Measurements from ENCODE around the gene AJM1. TPM values are rescaled to one million over a fixed set of nuclear protein-coding genes. Genes with fewer than 3 reads are reported as not detected.

Gene AJM1
- total RNA-seq, 1 donor from 2014 or later, result 1.6 TPM

DNA sequence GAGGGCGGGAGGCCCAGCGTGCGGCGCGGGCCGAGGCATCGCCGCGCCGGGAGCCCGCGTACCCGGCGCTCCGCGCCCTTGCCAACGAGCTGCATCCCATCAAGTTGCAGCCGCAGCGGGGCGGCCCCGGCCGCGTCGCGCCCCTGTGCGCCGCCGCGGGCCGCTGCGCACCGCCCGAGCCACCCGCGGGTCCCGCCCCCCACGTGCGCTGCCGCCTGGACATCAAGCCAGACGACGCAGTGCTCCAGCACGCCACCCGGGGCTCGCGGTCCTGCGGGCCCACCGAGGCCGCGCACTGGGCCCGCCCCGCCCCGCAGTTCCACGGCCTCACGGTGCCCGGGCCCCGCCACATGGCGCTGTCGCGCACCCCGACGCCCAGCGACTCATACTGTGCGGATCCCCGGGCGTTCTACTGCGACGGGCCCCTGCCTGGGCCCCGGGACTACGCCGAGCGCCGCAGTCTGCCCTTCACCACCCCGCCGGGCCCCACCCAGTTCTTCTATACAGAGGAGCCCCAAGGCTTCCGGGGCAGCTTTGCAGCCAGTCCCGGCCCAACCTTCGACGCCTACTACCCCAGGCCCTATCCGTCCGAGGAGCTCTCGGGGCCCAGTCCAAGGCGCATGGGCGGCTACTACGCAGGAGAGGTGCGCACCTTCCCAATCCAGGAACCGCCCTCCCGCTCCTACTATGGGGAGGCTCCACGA lies 2.6 kb downstream of the AJM1 start:
- intact Hi-C loops (cut with micrococcal nuclease), result loop anchor here (10.0 kb wide), 1 partner anchor 320 kb away; no protein-coding TSS in a partner anchor

DNA sequence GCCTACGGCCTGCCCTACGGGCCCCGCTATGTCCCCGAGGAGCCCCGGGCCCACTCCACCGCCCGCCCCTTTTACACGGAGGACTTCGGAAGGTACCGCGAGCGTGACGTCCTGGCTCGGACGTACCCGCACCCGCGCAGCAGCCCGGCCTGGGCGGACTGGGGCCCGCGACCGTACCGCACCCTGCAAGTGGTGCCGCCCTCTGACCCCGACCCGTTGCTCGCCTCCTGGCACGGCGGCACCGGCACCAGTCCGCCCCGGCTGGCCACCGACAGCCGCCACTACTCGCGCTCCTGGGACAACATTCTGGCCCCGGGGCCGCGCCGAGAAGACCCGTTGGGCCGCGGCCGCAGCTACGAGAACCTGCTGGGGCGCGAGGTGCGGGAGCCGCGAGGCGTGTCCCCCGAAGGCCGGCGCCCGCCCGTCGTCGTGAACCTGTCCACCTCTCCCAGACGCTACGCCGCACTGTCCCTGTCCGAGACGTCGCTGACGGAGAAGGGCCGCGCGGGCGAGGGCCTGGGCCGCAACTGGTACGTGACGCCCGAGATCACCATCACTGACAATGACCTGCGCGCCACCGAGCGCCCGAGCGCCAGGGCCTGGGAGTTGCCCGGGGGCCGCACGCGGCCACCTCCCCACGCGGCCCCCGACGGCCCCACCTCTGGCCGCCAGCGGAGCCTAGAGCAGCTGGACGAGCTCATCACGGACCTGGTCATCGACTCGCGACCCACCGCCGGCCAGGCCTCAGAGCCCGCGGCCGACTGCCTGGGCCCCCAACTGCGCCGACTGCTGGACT lies 3.4 kb downstream of the AJM1 start:
- no peak overlapping the region for H3K4me3 Mint-ChIP-seq
- POLR2A ChIA-PET, result interaction anchor here (0.5 to 0.6 kb wide), 2 partner anchors 102 to 399 kb away, joined by 3 to 4 read pairs; no protein-coding TSS in a partner anchor

More for the DNA sequence above, 2.6 kb downstream of the AJM1 start:
- TF ChIP-seq, protein P1, sequence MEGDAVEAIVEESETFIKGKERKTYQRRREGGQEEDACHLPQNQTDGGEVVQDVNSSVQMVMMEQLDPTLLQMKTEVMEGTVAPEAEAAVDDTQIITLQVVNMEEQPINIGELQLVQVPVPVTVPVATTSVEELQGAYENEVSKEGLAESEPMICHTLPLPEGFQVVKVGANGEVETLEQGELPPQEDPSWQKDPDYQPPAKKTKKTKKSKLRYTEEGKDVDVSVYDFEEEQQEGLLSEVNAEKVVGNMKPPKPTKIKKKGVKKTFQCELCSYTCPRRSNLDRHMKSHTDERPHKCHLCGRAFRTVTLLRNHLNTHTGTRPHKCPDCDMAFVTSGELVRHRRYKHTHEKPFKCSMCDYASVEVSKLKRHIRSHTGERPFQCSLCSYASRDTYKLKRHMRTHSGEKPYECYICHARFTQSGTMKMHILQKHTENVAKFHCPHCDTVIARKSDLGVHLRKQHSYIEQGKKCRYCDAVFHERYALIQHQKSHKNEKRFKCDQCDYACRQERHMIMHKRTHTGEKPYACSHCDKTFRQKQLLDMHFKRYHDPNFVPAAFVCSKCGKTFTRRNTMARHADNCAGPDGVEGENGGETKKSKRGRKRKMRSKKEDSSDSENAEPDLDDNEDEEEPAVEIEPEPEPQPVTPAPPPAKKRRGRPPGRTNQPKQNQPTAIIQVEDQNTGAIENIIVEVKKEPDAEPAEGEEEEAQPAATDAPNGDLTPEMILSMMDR (IDR thresholded peaks at IDR 0.05), result no peak
- CTCF ChIA-PET, result interaction anchor here (1.2 to 3.5 kb wide), 2 partner anchors 100 to 190 kb away, joined by 3 to 21 read pairs; partner anchors contain the start of genes C8G and FBXW5
- H3K9me3 Mint-ChIP-seq, result no peaks in the 10 kb centered on the region
- peaks cover 6% of the 10 kb centered on the region for H3K27me3 Mint-ChIP-seq
- H3K36me3 Mint-ChIP-seq (ENCODE audit: low read depth), result peaks cover 3% of the 10 kb centered on the region
- no peak for DNase-seq
- POLR2A ChIA-PET, result interaction anchor here (0.6 kb wide), 1 partner anchor 103 kb away, joined by 3 read pairs; no protein-coding TSS in a partner anchor
- H3K4me1 Mint-ChIP-seq, result peaks cover 31% of the 10 kb centered on the region
- no peak for ATAC-seq (ENCODE audit: low read depth)
- H3K27ac Mint-ChIP-seq, result no peak overlapping the region
- no peak overlapping the region for H3K4me3 Mint-ChIP-seq

DNA sequence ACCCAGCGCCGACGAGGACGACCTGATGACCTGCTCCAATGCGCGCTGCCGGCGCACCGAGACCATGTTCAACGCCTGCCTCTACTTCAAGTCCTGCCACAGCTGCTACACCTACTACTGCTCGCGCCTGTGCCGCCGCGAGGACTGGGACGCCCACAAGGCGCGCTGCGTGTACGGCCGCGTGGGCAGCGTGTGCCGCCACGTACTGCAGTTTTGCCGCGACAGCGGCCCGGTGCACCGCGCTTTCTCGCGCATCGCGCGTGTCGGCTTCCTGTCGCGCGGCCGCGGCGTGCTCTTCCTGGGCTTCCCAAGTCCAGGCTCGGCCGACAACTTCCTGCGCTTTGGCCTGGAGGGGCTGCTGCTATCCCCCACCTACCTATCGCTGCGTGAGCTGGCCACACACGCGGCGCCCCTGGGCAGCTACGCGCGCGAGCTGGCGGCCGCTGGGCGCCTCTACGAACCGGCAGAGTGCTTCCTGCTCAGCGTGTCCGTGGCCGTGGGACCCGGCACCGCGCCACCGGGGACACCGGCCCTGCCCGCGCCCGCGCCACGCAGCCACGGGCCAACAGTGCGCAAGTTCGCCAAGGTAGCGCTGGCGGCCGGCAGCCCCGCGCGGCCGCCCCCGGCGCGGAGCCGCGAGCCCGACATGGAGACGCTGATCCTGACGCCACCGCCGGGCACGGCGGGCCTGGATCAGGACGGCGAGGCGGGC lies 4.3 kb downstream of the AJM1 start:
- CTCF ChIA-PET, result interaction anchor here (1.0 kb wide), 1 partner anchor 55 kb away, joined by 3 read pairs; no protein-coding TSS in a partner anchor
- TF ChIP-seq, protein P1 (IDR thresholded peaks at IDR 0.05), result no peak
- Mint-ChIP-seq H3K27me3 (peaks cover 6% of the 10 kb centered on the region), H3K27ac (no peak overlapping the region), H3K36me3 (ENCODE audit: low read depth) (no peaks in the 10 kb centered on the region), H3K9me3 (no peaks in the 10 kb centered on the region), H3K4me1 (peaks cover 32% of the 10 kb centered on the region), H3K4me3 (no peak overlapping the region)
- DNase-seq (no peak), ATAC-seq (ENCODE audit: low read depth) (no peak)
- POLR2A ChIA-PET, result interaction anchor here (1.0 to 1.9 kb wide), 3 partner anchors 98 to 456 kb away, joined by 3 to 8 read pairs (median 3); partner anchors contain the start of genes C8G, FBXW5 and NRARP
- intact Hi-C loops (cut with micrococcal nuclease), result loop anchor here (1.0 to 10.0 kb wide), 2 partner anchors 56 to 318 kb away; no protein-coding TSS in a partner anchor

More for the DNA sequence above, 3.4 kb downstream of the AJM1 start:
- TF ChIP-seq, protein P1 (IDR thresholded peaks at IDR 0.05), result no peak
- CTCF ChIA-PET, result no interaction called here
- no peaks in the 10 kb centered on the region for H3K9me3 Mint-ChIP-seq
- intact Hi-C loops (cut with micrococcal nuclease), result loop anchor here (10.0 kb wide), 1 partner anchor 319 kb away; no protein-coding TSS in a partner anchor
- no peaks in the 10 kb centered on the region for H3K36me3 Mint-ChIP-seq (ENCODE audit: low read depth)
- peaks cover 6% of the 10 kb centered on the region for H3K27me3 Mint-ChIP-seq
- H3K27ac Mint-ChIP-seq, result no peak overlapping the region
- ATAC-seq (ENCODE audit: low read depth), result no peak
- peaks cover 32% of the 10 kb centered on the region for H3K4me1 Mint-ChIP-seq
- DNase-seq, result no peak

DNA sequence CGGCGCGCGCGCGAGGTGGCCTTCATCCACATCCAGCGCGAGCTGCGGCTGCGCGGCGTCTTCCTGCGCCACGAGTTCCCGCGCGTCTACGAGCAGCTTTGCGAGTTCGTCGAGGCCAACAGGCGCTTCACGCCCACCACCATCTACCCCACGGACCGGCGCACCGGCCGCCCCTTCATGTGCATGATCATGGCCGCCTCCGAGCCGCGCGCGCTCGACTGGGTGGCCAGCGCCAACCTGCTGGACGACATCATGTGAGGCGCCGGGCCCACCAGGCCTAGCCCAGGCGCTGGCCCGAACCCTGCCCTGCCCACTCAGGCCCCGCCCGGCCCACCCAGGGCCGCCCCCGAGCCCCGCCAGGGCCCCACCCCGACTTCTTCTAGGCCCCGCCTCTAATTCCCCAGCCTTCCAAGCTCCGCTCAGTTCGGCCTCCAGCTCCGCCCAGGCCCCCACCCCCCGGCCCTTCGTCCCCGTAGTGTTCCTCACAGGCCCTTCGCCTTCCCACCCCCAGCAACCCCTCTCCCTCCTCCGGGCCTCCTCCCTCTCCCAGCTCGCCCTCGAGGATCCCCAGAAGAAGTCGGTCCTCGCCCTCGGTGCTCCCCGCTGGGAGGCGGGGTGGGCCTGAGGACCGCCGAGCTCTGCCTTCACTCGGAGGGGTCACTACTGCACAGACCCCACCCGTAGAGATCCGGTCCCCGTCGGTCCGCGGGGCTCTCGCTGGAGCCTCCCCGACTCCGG lies 5.0 kb downstream of the AJM1 start:
- Mint-ChIP-seq H3K36me3 (ENCODE audit: low read depth) (no peaks in the 10 kb centered on the region), H3K4me3 (peak overlapping the region; percentile 95), H3K9me3 (no peaks in the 10 kb centered on the region), H3K27me3 (peaks cover 6% of the 10 kb centered on the region), H3K27ac (peak overlapping the region; percentile 59), H3K4me1 (peaks cover 30% of the 10 kb centered on the region)
- DNase-seq (no peak), ATAC-seq (ENCODE audit: low read depth) (no peak)
- ChIA-PET CTCF (interaction anchor here (1.0 to 1.3 kb wide), 2 partner anchors 55 to 188 kb away, joined by 3 to 4 read pairs; no protein-coding TSS in a partner anchor), POLR2A (interaction anchor here (0.6 to 2.2 kb wide), 8 partner anchors 17 to 455 kb away, joined by 3 to 13 read pairs (median 4); partner anchors contain the start of genes C8G, FBXW5, NRARP and PAXX)
- TF ChIP-seq, protein P1 (IDR thresholded peaks at IDR 0.05), result no peak
- intact Hi-C loops (cut with micrococcal nuclease), result loop anchor here (1.0 to 10.0 kb wide), 2 partner anchors 55 to 318 kb away; no protein-coding TSS in a partner anchor
